Measurements from ENCODE around the gene SMAD5. TPM values are rescaled to one million over a fixed set of nuclear protein-coding genes. Genes with fewer than 3 reads are reported as not detected.

SMAD5 gene
- total and polyA plus RNA-seq, 7 donors = 9.2 to 49.6 (median 35.8) TPM

GRCh38 chr5:136143763-136144162 lies 11.1 kb downstream of the SMAD5 start:
- Histone ChIP-seq H3K4me1 (peaks cover 71% of the 10 kb centered on the region), H3K27ac (no peak overlapping the region), H3K4me3 (no peak overlapping the region), H3K36me3 (ENCODE audit: insufficient read depth in 1 of 2, low read depth in 1 of 2) (no peaks in the 10 kb centered on the region), H3K27me3 (ENCODE audit: insufficient read depth in 3 of 3, low read length in 2 of 3) (no peaks in the 10 kb centered on the region), H3K9me3 (no peaks in the 10 kb centered on the region)
- TF ChIP-seq, protein P1, sequence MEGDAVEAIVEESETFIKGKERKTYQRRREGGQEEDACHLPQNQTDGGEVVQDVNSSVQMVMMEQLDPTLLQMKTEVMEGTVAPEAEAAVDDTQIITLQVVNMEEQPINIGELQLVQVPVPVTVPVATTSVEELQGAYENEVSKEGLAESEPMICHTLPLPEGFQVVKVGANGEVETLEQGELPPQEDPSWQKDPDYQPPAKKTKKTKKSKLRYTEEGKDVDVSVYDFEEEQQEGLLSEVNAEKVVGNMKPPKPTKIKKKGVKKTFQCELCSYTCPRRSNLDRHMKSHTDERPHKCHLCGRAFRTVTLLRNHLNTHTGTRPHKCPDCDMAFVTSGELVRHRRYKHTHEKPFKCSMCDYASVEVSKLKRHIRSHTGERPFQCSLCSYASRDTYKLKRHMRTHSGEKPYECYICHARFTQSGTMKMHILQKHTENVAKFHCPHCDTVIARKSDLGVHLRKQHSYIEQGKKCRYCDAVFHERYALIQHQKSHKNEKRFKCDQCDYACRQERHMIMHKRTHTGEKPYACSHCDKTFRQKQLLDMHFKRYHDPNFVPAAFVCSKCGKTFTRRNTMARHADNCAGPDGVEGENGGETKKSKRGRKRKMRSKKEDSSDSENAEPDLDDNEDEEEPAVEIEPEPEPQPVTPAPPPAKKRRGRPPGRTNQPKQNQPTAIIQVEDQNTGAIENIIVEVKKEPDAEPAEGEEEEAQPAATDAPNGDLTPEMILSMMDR (IDR thresholded peaks at IDR 0.05) = no peak
- ATAC-seq = no peak
- no peak for DNase-seq
- 70 to 81% (median 71%) methylated on average over 3 of the region's 3 CpGs for WGBS, 3 donors
- intact Hi-C loops (cut with DNase I) = no loop called here

GRCh38 chr5:136145030-136145429 lies 12.4 kb downstream of the SMAD5 start:
- DNase-seq (no peak), ATAC-seq (no peak)
- Histone ChIP-seq H3K27me3 (ENCODE audit: insufficient read depth in 3 of 3, low read length in 2 of 3) (no peaks in the 10 kb centered on the region), H3K9me3 (no peaks in the 10 kb centered on the region), H3K27ac (no peak overlapping the region), H3K4me3 (no peak overlapping the region), H3K4me1 (peaks cover 74% of the 10 kb centered on the region), H3K36me3 (ENCODE audit: insufficient read depth in 1 of 2, low read depth in 1 of 2) (no peaks in the 10 kb centered on the region)
- intact Hi-C loops (cut with DNase I) = no loop called here
- TF ChIP-seq, protein P1 (IDR thresholded peaks at IDR 0.05) = no peak
- WGBS, 3 donors = 37 to 48% (median 45%) methylated on average over 2 of the region's 2 CpGs

GRCh38 chr5:136146201-136146600 lies 13.6 kb downstream of the SMAD5 start:
- no peaks in the 10 kb centered on the region for H3K27me3 ChIP-seq (ENCODE audit: insufficient read depth in 3 of 3, low read length in 2 of 3)
- H3K4me3 ChIP-seq = no peak overlapping the region
- H3K27ac ChIP-seq = no peak overlapping the region
- no peak for ATAC-seq
- peaks cover 68% of the 10 kb centered on the region for H3K4me1 ChIP-seq
- DNase-seq = no peak
- H3K9me3 ChIP-seq = no peaks in the 10 kb centered on the region
- WGBS, 3 donors = 71 to 83% (median 78%) methylated on average over 3 of the region's 3 CpGs
- intact Hi-C loops (cut with DNase I) = no loop called here
- no peaks in the 10 kb centered on the region for H3K36me3 ChIP-seq (ENCODE audit: insufficient read depth in 1 of 2, low read depth in 1 of 2)
- TF ChIP-seq, protein P1 (IDR thresholded peaks at IDR 0.05) = no peak

DNA sequence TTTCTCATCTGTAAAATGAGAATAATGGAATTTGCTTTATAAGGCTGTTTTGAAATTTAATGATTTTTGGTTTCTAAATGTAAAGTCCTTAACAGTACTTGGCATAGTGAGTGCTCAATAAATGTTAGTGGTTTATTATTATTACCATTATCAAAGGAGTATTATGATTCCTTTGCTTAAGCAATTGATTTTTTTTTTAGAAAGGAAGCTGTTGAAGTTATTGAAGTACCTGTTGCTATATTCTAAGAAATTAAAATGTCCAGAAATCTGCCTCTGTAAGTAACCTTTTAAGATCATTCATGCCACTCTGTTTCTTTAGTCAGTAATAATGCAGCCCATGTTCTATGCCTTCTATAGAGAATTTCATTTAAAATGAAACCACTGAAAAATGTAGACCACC lies 15.0 kb downstream of the SMAD5 start:
- DNase-seq = no peak
- Histone ChIP-seq H3K27me3 (ENCODE audit: insufficient read depth in 3 of 3, low read length in 2 of 3) (no peaks in the 10 kb centered on the region), H3K9me3 (no peaks in the 10 kb centered on the region), H3K4me1 (peaks cover 54% of the 10 kb centered on the region), H3K4me3 (no peak overlapping the region), H3K36me3 (ENCODE audit: insufficient read depth in 1 of 2, low read depth in 1 of 2) (no peaks in the 10 kb centered on the region), H3K27ac (no peak overlapping the region)
- TF ChIP-seq, protein P1 (IDR thresholded peaks at IDR 0.05) = no peak
- intact Hi-C loops (cut with DNase I) = no loop called here
- ATAC-seq = no peak

GRCh38 chr5:136149891-136150290 lies 17.2 kb downstream of the SMAD5 start:
- no peaks in the 10 kb centered on the region for H3K9me3 ChIP-seq
- H3K36me3 ChIP-seq (ENCODE audit: insufficient read depth in 1 of 2, low read depth in 1 of 2) = peaks cover 0 to 18% of the 10 kb centered on the region in 2 donors
- DNase-seq (no peak), ATAC-seq (no peak)
- no peaks in the 10 kb centered on the region for H3K27me3 ChIP-seq (ENCODE audit: insufficient read depth in 3 of 3, low read length in 2 of 3)
- TF ChIP-seq, protein P1 (IDR thresholded peaks at IDR 0.05) = no peak
- intact Hi-C loops (cut with DNase I) = no loop called here
- peaks cover 49% of the 10 kb centered on the region for H3K4me1 ChIP-seq
- no peak overlapping the region for H3K4me3 ChIP-seq
- no peak overlapping the region for H3K27ac ChIP-seq
- WGBS, 3 donors = 89 to 95% (median 94%) methylated on average over 1 of the region's 1 CpG

Data from psoas muscle (tissue), 8 donors.